ENCODE data around the gene ZNF606.

Gene ZNF606

DNA sequence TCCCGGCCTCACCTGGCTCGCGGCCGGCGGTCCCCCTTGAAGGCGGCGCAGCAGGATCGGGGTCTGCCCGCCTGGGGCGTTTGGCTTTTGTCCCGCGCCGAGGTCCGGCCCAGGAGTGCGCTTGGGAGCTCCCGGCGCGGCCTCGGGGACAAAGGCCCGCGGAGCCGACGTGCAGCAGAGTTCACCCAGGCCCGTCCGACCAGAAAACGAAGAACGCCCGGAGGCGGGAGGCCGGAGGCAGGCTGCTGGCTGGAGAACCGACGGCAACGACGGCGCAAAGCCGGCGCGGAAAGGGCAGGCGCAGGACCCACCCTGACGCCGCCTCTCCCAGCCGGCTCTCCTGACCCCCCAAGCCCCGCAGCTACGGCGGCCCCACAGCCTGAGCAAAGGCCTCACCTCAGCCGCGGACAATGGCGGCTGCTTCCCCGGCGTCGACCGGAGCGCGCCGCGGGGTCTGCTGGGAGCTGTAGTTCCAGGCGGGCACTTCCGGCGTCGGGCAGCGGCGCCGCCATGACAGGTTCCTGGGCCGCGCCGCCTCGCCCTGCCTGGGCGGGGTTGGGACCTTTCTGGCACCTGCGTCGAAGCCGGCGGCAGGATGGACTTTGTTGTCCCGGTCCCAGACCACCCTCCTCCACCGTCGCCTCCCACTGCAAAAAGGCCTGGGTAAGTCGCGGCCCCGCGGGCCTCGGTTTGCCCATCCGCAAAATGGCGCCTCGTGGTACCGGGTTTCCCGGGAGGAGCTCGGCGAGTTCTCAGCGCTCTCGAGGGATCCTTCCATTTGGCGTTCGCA, at the start of gene ZNF606:
Gene ZNF606, minus strand, starts transcription at position 437 of the 790 bp plus-strand sequence. CDS start 1,501 bp downstream, outside the sequence.
- DNase-seq, result peak; percentile 49

DNA sequence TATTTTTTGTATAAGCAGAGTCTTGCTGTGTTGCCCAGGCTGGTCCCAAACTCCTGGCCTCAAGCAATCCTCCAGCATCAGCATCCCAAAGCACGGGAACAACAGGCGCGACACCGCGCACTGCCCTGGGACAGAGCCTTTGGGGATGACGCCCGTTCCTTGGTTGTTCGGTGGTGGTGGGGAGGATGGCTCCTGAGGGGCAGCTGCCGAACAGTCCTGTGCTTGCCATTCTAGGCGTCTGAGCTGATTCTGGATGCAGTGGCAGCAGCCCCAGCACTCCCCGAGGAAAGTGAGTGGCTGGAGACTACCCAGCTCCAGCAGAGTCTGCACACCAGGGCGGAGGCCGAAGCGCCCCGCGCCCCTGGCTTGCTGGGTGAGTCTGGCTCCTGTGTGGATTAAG, 49.6 kb upstream of the ZNF606 start:
- DNase-seq, result no peak

DNA sequence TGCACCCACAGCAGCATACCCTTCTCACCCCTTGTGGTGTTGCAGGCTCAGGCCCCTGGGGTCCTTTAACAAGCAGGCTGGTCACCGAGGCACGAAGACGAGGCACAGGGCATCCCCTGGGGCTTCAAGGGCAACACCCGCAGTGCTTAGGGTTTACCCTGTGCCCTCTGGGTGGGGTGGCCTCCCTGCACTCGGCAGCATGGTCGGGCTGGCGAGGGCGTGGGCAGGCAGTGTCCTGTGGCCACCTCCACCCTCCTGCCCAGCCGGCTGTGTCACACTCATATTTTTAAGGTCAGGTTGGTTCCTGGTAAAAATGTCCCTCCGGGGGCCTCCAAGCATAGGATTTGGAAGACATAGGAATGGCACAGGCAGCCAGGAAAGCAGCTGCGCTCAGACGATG, 45.1 kb upstream of the ZNF606 start:
- DNase-seq, result no peak

DNA sequence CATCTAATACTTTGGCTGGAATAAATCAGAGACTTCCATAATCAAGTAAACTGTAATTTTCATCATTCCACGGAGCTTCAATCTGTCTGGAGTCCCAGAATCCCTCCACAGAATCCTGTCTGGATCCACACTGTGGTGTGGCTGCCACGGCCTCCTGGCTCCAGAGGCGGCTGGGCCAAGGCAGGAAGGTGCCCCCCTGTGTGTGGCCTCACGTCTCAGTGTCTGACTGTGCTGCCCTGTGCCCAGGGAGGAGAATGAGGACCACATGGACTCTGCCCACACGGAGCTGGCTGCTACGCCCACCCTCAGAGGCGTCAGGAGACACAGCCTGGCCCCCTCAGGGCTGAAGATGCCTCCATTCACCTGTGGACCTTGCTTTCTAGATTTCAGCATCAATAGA, 44.2 kb upstream of the ZNF606 start:
- no peak for DNase-seq

DNA sequence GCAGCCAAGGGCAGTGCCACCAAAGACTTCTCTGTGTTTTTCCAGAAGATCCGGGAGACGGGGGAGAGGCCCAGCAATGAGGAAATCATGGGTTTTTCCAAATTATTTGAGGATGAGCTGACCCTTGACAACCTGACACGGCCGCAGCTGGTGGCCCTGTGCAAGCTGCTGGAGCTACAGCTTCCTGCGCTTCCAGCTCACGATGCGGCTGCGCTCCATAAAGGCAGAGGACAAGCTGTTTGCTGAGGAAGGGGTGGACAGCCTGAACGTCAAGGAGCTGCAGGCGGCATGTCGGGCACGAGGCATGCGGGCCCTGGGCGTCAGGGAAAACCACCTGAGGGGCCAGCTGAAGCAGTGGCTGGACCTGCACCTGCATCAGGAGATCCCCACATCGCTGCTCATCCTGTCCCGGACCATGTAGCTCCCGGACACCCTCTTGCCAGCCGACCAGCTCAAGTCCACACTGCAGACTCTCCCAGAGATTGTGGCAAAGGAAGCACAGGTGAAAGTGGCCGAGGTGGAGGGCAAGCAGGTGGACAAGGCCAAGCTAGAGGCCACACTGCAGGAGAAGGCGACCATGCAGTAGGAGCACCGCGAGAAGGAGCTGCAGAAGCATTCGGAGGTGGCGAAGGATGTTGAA, 42.9 kb upstream of the ZNF606 start:
- no peak for DNase-seq

DNA sequence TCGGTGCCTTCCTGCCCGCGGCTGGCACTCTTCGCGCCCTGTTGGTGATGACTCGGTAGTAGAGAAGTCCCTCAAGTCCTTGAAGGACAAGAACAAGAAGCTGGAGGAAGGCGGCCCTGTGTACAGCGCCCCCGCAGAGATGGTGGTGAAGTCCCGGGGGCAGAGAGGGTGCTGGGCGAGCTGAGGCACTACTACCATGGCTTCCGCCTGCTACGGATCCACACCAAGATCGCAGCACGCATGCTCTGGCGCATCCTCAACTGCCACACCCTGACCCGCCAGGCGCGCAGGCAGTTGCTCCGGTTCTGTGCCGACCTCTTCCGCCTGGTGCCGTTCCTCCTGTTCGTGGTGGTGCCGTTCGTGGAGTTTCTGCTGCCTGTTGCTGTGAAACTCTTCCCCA, 42.3 kb upstream of the ZNF606 start:
- DNase-seq, result no peak

DNA sequence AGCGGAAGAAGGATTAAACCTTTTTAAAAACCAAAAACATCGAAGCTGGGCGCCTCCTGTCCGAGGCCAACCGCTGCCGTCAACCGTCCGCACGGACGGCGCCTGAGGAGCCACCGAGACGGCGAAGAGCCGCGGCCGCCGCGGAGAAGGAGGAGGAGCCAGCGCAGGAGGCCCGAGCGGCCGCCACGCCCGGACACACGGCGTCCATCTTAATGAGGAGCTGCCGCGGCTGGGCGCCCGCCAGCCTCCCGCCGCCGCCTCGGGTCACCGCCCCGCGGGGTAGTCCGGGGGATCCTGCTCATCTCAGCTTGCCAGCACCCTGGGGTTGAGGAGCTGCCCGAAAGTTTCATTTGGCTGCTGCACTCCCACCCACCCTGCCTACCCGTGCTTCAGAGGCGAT, 41.8 kb upstream of the ZNF606 start:
- DNase-seq, result no peak

DNA sequence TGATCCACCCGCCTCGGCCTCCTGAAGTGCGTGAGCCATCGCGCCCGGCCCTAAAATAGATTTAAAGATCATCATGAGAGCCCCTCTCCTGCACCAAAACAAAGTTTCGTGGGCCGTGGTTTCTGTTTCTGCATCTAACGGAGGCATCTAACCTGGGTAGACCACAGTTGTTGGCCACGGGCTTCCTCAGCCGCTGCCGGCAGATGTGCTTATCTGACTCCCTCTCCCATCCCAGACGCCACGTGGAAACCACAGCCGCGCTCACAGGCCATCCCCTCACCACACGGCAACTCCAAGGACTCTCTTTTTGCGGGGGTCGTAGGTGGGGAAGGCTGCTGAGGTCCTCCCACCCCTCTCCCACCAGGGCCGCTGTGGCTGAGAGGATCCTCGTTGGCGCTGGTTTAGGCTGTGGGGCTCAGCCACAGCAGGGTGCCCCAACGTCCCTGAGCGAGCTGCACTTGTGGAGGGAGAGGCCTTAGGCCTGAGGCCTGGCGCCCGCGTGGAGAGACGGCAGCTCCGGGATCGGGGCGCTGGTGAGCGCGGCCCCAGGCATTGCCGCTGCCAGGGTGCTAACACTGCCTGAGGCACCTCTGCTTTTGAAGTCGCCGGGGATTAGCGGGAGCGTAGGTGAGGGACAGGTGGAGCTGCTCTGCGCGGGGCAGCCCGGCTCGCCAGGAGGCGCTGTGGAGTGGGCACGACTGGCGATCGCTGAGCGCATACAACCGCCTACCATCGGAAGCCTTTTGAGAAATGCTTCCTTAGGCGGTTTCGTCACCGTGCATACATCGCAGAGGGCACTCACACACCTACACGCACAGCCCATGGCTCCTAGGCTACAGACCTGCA, 40.1 kb upstream of the ZNF606 start:
- DNase-seq, result no peak

DNA sequence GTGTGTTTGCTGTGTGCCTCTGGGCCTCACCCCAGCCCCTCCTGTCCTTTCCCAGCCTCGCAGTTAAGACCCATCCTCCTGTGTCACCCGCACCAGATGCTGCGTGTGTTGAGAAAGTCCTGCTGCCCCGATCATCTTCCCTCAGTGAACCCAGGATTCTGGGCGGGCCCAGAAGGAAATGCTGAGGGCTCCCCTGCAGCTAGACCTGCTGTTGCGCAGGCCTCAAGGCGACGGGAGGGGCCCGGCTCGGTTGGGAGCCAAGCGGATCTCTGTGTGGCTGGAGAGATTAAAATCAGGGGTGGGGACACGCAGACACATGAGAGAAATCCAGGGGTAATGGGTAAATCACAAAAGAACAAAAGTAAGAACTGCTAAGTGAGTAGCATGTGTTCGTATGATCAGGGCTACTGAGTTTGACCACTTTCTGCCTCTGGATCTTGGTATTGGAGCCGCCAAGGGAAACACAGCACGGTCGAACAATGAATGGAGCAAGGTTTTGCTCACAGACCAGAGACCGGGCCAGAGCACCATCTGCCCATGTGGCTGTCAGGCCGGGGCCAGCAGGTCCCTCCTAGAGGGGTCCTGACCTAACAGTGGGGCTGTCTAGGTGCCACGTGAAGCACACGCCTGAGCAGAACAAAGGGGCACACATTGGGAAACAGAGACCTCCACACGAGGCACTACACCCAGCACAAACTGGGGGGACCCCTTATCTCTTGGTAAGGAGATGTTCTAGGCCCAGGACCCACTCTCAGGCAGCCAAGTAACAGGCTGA, 38.3 kb upstream of the ZNF606 start:
- DNase-seq, result no peak

DNA sequence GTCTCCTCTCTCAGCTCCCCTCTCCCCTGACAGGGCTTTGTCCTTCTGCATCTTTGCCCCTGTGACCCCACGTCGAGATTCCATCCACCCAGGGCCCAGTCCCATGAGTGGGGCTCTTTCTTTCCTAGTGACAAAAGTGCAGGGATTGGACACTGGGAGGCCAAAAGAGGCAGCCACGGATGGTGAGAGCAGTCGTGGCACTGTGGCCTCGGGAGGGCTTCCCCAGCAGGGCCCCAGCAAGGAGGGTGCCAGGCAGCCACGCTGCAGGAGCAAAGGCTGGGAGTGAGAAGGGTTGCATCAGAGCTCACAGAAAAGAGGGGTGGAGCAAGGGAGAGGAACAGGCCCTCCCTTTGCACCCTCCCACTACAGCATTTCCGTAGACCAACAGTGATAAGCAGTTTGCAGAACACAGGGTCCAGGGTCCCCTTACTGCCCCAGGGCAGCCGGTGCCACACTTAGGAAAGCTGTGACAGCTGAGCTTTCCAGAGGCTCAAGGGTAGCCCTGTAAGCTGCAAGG, 36.1 kb upstream of the ZNF606 start:
- DNase-seq, result no peak

DNA sequence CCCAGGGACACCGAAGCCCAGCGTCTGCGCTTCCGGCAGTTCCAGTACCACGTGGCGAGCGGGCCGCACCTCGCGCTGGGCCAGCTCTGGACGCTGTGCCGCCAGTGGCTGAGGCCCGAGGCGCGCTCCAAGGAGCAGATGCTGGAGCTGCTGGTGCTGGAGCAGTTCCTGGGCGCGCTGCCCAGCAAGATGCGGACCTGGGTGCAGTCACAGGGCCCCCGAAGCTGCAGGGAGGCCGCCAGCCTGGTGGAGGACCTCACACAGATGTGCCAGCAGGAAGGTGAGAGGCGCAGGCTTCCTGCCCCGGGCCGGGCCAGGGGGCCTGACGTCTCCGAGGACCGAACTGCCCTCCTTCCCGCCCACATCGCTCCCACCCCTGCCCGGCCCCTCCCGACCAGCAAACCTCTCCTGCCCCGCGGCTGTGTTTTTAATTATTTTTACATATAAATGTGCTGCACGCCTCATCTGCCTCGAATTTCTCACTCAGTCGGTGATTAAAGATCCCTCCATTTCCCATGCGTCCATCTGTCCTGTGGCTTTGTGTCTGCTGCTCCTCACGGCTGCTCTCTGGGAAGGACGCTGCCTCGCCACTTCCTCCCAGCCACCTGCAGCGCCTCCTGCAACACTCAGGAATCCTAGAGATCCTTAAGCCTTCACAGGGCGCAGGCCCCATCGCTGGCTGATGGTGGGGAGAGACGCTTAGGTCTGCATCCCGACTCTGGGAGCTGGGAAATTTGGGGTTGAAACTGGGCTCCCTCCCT, 35.5 kb upstream of the ZNF606 start:
- DNase-seq, result no peak

DNA sequence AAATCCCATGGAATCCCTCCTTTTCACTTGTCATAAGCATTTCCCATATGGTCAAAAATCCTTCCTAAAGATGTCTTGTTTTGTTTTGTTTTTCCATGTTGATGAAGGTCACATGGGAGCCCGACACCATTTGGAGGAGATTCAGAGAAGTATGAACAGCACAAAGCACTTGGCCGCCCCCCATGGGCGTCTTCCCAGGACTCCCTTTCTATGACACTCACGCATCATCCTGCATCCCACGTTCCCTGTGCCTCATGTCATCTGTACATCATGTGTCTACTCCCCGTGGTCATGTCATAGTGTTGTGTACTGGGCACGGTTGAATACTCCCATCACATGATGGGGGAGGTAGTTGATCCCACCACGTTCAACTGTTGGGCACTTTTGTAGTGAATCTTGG, 33.2 kb upstream of the ZNF606 start:
- DNase-seq, result no peak

DNA sequence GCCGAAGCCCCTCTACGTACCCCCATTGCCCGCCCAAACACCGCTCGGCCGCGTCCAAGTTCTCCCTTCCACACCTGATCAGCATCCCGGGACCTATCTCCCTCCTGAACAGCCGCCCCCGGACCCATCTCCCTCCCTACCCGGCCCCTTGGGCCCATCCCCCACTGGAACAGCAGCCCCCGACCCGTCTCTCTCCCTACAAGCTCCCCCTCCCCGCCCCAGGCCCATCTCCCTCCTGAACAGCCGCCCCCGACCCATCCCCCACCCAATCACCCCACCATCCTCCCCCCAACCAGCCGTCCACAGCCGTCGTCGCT, 31.8 kb upstream of the ZNF606 start:
- DNase-seq, result no peak

DNA sequence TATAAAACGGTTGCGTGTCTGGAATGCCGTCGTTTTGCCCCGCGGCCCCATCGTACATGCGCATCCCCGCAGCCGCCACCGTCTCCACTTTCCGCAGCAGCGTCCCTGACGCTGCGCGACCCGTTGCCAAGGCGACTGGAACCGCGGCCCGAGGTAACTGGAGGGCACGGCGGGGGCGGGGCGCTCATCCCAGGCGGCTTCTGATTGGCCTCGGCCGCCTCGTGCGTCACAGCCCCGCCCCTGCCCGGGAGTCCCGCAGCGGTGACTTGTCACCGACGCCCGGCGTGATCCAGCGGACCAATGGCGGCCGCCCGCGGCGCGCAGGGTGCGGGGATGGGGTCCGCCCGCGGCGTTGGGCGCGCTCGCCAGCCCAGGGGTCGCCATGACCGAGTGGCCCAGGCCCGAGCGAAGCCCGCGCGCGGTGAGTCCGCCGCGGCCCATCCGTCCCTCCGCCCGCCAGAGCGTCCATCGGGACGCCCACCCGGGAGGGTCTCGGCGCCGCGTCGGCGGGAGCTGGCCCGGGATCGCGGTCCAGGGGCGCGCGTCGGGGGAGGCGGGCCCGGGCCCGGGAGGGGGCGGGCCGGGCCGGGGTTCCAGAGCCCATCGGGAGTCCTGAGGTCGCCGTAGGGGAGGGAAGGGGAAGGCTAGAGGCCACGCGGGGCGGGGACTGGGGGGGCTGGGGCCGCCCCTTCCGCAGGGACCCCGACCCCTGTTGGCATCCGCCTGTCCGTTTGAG, 31.3 kb upstream of the ZNF606 start, which contains the start of gene ZSCAN1:
Gene ZSCAN1, plus strand, starts transcription at position 285 of the 736 bp plus-strand sequence. CDS start 3,812 bp downstream, outside the sequence.
- DNase-seq, result no peak

DNA sequence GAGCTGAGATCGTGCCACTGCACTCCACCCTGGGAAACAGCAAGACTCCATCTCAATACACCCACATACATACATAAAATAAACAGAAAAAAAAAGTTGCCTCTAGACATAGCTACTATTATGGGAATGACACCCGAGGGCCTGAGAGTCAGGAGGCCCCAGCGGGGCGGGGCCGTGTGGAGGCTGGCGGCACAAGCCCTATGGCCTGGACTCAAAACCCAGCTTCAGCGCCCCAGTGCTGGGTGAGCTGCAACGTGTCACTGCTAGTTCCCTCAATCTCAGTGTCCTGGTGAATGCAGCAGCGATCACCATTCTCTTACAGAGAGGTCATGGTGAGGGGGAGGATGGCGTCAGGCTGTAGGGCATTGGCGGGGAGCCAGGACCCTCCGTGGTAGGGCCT, 22.0 kb upstream of the ZNF606 start:
- no peak for DNase-seq

DNA sequence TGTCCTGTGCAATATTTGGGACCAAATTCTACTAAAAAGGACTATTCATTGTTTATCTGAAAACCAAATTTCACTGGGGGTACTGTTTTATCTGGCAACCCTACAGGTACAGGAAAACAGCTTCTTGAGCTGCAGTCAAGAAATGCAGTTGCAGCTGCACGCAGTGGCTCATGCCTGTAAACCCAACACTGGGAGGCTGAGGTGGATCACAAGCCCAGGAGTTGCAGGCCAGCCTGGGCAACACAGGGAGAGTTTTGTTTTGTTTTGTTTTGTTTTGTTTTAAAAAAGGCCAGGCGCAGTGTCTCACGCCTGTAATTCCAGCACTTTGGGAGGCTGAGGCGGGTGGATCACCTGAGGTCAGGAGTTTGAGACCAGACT, 19.7 kb upstream of the ZNF606 start:
- no peak for DNase-seq

DNA sequence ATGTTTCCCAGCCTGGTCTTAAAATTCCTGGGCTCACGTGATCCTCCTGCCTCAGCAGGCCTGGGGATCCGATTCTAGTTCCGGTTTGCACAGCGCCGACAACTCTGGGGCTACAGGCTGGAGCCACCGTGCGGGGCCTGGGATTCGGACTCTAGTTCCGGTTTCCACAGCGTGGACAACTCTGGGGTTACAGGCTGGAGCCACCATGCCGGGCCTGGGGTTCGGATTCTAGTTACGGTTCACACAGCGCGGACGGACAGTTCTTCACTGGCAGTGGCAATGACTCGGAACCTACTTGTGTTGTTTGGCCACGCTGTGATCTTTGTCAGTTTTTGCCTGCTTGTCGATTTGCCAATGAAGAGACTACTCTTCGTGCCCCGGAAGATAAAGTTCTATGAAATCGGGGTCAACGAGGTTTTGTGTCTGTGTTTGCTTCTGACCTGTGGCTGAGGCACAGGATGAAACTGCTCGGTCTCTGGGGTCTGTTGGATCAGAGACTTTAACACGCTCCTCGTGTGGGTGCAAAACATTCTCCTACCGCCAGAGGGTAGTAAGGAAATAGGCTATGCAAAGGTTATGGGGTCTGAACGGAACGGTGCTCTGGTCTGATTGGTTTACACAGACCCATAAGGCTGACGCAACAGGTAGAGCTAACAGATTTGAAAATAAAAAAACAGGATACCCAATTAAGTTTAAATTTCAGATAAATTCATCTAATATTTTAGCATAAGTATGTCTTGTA, 19.1 kb upstream of the ZNF606 start:
- no peak for DNase-seq

DNA sequence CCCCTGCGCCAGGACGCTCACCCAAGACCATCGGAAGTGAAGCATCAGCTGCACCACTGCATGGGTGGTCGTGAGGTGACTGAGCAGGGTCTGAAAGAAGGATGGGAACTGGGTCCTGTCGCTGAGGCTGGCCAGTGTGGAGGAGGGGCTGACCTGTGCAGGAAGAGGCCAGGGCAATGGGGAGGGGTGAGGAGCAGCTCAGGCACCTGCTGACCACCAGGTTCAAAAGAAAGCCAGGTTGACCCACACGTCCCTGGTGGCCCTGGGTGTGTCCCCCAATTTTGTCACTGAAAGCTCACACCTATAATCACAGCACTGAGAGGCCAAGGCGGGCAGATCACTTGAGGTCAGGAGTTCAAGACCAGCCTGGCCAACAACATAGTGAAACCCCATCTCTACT, 17.5 kb upstream of the ZNF606 start:
- DNase-seq, result no peak

DNA sequence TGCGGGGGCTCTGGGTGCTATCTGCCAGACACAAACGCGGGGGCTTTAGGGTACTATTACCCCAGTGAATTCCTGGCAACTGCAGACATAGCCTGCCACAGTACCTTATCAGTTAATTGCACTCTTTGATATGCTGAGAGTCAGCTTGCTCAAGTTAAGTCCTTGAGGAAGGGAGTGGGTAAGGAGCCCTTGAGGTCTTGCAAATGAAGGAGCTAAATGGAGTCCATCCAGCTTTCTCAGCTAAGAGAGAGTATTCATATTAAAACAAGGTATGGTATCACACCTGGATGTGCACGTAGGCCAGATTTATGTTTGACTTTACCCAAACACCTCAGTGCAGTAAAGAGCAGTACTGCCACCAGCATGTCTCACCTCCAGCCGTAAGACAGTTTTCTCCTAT, 11.5 kb upstream of the ZNF606 start:
- no peak for DNase-seq

DNA sequence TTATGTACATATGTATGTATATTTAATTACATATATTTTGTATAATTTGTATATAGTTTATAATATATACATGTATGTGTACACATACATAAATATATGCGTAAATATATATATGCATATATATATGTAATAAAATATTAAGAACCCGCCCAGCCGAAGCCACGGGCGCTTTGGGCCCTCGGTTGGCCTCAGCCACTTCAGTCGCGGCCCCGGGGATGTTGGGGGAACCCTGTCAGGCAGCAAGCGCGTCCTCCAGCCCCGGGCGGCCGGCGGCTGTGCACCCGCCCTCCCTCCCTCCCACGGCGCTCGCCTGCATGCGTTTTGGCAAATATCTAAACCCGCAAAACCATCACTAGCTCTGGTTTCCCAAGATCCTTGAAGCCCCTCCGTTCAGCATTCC, 7.9 kb upstream of the ZNF606 start:
- no peak for DNase-seq

Data from NCI-H2107 (cell line).